H1 (cell line): Measurements from ENCODE around the gene TNNI2. TPM values are rescaled to one million over a fixed set of nuclear protein-coding genes. Genes with fewer than 3 reads are reported as not detected.

Experiments
- CTBP2 ChIP-seq: IDR thresholded peaks from 2 replicates; pipeline ENCODE4 v1.7.0; 2011; ENCODE audit warnings: borderline replicate concordance, mild to moderate bottlenecking, moderate library complexity, mixed read lengths, low read length; ENCODE audit not compliant: insufficient read depth, insufficient read length
- JUND ChIP-seq: IDR thresholded peaks from 2 replicates; pipeline ENCODE4 v1.6.1; 2011; ENCODE audit warnings: mild to moderate bottlenecking, improper control_type of control experiment, low read length
- KDM4A ChIP-seq: IDR thresholded peaks from one replicate; pipeline ENCODE4 v1.7.1; 2012; ENCODE audit warnings: low read depth, mild to moderate bottlenecking, moderate library complexity, low read length, inconsistent platforms; ENCODE audit not compliant: severe bottlenecking
- RFX5 ChIP-seq: IDR thresholded peaks from 2 replicates; pipeline ENCODE4 v1.6.1; 2011; ENCODE audit warnings: low read depth, low read length, improper control_type of control experiment, borderline replicate concordance
- SIN3A ChIP-seq, 2 experiments: IDR thresholded peaks in 1 of 2; conservative IDR thresholded peaks in 1 of 2; 2 replicates each; pipeline ENCODE4 v1.6.1; 2011 to 2012; ENCODE audit warnings: low read length in 2 of 2, improper control_type of control experiment in 1 of 2, low read depth in 1 of 2, mild to moderate bottlenecking in 1 of 2
- polyA plus RNA-seq, 7 experiments: library from polyadenylated mRNA; depleted of rRNA in 3 of 7; stranded (reverse) in 5 of 7; unstranded in 2 of 7; fragments of >200 nt in 5 of 7; fragments of 200-250 nt in 2 of 7; gene quantifications; 1 replicate in 5 of 7; 2 replicates in 1 of 7; 4 replicates in 1 of 7; pipeline versions ENCODE4 v1.2.1 to v1.2.3, GENCODE V29; 2011 to 2013; ENCODE audit warnings: missing spikeins in 2 of 7, mixed read lengths in 2 of 7
- total RNA-seq: library from RNA; stranded (reverse); fragmentation: NEBNext Ultra II Directional; extraction: Animal tissue kit (Norgen Biotek cat#: 25700); gene quantifications from 2 replicates; pipeline ENCODE4 v1.2.1, GENCODE V29; 2021
- TF ChIP-seq, protein P1 (sequence below): fragments of 300-600 bp; sonication (generic); IDR thresholded peaks from 2 replicates; pipeline ENCODE4 v1.7.1; 2012; ENCODE audit warnings: low read length, moderate library complexity, mild to moderate bottlenecking, inconsistent platforms; ENCODE audit not compliant: insufficient replicate concordance
- TF ChIP-seq, protein P2 (sequence below): IDR thresholded peaks from 2 replicates; pipeline ENCODE4 v1.6.1; 2011; ENCODE audit warnings: low read length, improper control_type of control experiment

TNNI2 gene
- total and polyA plus RNA-seq, 2 of the 8 experiments (the other 6 are each of a cell fraction or from before 2014, with no cell fraction given), result not detected

- TF ChIP-seq, protein P1, sequence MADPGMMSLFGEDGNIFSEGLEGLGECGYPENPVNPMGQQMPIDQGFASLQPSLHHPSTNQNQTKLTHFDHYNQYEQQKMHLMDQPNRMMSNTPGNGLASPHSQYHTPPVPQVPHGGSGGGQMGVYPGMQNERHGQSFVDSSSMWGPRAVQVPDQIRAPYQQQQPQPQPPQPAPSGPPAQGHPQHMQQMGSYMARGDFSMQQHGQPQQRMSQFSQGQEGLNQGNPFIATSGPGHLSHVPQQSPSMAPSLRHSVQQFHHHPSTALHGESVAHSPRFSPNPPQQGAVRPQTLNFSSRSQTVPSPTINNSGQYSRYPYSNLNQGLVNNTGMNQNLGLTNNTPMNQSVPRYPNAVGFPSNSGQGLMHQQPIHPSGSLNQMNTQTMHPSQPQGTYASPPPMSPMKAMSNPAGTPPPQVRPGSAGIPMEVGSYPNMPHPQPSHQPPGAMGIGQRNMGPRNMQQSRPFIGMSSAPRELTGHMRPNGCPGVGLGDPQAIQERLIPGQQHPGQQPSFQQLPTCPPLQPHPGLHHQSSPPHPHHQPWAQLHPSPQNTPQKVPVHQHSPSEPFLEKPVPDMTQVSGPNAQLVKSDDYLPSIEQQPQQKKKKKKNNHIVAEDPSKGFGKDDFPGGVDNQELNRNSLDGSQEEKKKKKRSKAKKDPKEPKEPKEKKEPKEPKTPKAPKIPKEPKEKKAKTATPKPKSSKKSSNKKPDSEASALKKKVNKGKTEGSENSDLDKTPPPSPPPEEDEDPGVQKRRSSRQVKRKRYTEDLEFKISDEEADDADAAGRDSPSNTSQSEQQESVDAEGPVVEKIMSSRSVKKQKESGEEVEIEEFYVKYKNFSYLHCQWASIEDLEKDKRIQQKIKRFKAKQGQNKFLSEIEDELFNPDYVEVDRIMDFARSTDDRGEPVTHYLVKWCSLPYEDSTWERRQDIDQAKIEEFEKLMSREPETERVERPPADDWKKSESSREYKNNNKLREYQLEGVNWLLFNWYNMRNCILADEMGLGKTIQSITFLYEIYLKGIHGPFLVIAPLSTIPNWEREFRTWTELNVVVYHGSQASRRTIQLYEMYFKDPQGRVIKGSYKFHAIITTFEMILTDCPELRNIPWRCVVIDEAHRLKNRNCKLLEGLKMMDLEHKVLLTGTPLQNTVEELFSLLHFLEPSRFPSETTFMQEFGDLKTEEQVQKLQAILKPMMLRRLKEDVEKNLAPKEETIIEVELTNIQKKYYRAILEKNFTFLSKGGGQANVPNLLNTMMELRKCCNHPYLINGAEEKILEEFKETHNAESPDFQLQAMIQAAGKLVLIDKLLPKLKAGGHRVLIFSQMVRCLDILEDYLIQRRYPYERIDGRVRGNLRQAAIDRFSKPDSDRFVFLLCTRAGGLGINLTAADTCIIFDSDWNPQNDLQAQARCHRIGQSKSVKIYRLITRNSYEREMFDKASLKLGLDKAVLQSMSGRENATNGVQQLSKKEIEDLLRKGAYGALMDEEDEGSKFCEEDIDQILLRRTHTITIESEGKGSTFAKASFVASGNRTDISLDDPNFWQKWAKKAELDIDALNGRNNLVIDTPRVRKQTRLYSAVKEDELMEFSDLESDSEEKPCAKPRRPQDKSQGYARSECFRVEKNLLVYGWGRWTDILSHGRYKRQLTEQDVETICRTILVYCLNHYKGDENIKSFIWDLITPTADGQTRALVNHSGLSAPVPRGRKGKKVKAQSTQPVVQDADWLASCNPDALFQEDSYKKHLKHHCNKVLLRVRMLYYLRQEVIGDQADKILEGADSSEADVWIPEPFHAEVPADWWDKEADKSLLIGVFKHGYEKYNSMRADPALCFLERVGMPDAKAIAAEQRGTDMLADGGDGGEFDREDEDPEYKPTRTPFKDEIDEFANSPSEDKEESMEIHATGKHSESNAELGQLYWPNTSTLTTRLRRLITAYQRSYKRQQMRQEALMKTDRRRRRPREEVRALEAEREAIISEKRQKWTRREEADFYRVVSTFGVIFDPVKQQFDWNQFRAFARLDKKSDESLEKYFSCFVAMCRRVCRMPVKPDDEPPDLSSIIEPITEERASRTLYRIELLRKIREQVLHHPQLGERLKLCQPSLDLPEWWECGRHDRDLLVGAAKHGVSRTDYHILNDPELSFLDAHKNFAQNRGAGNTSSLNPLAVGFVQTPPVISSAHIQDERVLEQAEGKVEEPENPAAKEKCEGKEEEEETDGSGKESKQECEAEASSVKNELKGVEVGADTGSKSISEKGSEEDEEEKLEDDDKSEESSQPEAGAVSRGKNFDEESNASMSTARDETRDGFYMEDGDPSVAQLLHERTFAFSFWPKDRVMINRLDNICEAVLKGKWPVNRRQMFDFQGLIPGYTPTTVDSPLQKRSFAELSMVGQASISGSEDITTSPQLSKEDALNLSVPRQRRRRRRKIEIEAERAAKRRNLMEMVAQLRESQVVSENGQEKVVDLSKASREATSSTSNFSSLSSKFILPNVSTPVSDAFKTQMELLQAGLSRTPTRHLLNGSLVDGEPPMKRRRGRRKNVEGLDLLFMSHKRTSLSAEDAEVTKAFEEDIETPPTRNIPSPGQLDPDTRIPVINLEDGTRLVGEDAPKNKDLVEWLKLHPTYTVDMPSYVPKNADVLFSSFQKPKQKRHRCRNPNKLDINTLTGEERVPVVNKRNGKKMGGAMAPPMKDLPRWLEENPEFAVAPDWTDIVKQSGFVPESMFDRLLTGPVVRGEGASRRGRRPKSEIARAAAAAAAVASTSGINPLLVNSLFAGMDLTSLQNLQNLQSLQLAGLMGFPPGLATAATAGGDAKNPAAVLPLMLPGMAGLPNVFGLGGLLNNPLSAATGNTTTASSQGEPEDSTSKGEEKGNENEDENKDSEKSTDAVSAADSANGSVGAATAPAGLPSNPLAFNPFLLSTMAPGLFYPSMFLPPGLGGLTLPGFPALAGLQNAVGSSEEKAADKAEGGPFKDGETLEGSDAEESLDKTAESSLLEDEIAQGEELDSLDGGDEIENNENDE, result no peak
- TF ChIP-seq RFX5 (no peak), JUND (no peak), SIN3A (conservative IDR thresholded peaks at IDR 0.05 in 1 of 2, IDR thresholded peaks at IDR 0.05 in 1 of 2; ENCODE audit: low read depth in 1 of 2, low read length in 2 of 2) (no peak), CTBP2 (no peak), KDM4A (no peak)
- TF ChIP-seq, protein P2, sequence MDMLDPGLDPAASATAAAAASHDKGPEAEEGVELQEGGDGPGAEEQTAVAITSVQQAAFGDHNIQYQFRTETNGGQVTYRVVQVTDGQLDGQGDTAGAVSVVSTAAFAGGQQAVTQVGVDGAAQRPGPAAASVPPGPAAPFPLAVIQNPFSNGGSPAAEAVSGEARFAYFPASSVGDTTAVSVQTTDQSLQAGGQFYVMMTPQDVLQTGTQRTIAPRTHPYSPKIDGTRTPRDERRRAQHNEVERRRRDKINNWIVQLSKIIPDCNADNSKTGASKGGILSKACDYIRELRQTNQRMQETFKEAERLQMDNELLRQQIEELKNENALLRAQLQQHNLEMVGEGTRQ, result no peak
Observed at GRCh38 chr11:1827931-1828330, 10.8 kb upstream of the TNNI2 start (continued).
